ENCODE data around the gene KLHL29. TPM values are rescaled to one million over a fixed set of nuclear protein-coding genes. Genes with fewer than 3 reads are reported as not detected.

KLHL29 gene
- total RNA-seq, 4 donors from 2014 or later: 7.6 to 15.3 (median 8.4) TPM

DNA sequence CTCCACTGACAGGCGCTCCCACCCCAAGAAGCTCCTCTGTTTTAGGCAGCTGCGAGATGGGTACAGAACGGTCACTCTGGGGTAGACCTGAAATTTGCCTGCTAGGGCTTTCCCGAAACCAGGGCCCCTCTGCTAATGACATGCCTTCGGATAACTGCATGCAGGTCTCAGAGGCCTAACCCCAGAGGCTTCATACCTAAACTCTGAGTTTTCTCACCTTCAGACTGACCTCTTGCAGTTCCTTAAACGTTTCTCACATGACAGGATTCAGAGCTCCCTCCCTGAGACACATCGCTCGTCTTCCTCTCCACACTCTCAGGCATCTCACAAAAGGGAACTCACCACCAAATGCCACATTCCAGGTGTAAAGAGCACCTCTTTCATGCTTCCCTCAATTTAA, 11.3 kb upstream of the KLHL29 start:
- TF ChIP-seq, protein P1, sequence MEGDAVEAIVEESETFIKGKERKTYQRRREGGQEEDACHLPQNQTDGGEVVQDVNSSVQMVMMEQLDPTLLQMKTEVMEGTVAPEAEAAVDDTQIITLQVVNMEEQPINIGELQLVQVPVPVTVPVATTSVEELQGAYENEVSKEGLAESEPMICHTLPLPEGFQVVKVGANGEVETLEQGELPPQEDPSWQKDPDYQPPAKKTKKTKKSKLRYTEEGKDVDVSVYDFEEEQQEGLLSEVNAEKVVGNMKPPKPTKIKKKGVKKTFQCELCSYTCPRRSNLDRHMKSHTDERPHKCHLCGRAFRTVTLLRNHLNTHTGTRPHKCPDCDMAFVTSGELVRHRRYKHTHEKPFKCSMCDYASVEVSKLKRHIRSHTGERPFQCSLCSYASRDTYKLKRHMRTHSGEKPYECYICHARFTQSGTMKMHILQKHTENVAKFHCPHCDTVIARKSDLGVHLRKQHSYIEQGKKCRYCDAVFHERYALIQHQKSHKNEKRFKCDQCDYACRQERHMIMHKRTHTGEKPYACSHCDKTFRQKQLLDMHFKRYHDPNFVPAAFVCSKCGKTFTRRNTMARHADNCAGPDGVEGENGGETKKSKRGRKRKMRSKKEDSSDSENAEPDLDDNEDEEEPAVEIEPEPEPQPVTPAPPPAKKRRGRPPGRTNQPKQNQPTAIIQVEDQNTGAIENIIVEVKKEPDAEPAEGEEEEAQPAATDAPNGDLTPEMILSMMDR (IDR thresholded peaks at IDR 0.05; ENCODE audit: low read depth): no peak

DNA sequence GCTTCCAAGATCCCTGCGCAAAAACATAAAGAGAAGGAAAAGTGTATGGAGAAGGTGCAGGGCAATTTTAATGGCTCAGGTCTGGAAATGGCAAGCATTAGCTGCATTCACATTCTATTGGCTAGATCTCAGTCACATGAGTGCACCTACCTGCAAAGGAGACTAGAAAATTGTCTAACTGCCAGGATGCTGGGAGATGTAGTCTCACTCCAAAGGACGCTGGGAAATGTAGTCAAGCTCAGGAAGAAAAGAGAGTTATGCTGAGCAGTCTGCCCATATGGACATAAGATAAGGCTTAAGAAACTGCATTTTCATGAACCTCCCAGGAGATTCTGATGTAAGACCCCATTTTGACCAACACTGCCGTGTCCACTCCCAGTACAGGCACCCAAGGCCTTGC, 9.5 kb upstream of the KLHL29 start:
- TF ChIP-seq, protein P1 (IDR thresholded peaks at IDR 0.05; ENCODE audit: low read depth): no peak

DNA sequence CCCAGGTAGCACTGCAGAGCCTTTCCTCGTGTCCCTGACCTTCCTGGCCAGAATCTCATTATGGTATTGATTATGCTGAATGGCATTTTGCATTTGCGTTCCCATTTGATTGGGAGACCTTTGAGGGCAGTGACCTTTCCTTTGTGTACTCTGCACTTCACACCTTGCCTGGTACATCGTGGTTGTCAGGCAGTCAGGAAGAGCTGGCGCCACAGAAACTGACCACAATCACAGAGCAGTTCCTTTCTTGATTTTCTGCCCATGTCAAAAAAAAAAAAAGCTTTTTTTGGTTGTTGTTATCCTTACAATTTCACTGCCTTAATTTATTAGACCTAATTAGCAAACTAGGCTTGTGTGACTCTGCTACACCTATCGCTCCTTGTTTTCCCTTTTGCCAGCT, 8.9 kb upstream of the KLHL29 start:
- TF ChIP-seq, protein P1 (IDR thresholded peaks at IDR 0.05; ENCODE audit: low read depth): no peak

DNA sequence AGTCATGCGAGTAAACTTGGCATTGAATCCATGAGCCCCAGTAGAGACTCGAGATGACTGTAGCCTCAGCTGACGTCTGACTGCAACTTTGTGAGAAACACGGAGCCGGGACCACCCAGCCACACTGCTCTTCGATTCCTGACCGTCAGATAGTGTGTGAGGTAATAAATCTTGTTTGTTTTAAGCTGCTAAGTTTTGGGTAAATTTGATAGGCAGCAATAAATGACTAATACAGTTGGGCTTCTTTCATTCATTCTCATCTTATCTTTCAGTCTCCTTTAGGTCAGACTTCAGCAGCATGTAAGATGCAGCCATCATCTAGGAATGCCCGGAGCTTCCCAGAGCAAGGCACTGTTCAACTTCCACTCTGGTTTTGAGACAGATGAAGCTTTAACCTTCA, 8.0 kb upstream of the KLHL29 start:
- TF ChIP-seq, protein P1 (IDR thresholded peaks at IDR 0.05; ENCODE audit: low read depth): no peak

DNA sequence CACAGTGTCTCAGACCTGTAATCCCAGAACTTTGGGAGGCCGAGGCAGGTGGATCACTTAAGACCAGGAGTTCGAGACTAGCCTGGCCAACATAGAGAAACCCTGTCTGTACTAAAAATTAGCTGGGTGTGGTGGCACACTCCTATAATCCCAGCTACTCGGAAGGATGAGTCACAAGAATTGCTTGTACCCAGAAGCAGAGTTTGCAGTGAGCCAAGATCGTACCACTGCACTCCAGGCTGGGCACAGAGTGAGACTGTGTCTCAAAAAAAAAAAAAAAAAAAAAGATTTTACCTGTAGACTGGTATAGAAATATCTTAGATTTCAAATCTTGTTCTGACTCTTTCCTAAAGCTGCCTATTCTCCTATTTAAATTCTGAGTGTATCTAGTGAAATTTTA, 7.2 kb upstream of the KLHL29 start:
- TF ChIP-seq, protein P1 (IDR thresholded peaks at IDR 0.05; ENCODE audit: low read depth): no peak

DNA sequence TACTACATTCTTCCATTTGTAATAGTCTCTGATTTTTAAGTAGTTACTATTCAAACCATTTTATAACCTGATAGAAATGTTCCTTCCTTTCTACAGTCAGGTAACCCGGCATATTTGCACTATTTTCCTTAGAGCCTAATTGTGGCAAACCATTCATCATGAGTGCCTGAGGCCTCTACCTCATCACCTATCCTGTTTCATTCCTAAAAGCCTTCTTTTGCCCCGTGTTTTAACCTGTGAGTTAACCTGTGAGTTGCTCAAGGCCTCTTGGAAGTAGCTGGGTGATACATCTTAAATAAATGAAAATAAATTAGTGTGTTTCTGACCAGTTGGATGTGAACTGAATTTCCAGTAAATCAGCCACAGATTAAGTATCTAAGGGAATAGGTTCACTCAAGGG, 6.5 kb upstream of the KLHL29 start:
- TF ChIP-seq, protein P1 (IDR thresholded peaks at IDR 0.05; ENCODE audit: low read depth): no peak

DNA sequence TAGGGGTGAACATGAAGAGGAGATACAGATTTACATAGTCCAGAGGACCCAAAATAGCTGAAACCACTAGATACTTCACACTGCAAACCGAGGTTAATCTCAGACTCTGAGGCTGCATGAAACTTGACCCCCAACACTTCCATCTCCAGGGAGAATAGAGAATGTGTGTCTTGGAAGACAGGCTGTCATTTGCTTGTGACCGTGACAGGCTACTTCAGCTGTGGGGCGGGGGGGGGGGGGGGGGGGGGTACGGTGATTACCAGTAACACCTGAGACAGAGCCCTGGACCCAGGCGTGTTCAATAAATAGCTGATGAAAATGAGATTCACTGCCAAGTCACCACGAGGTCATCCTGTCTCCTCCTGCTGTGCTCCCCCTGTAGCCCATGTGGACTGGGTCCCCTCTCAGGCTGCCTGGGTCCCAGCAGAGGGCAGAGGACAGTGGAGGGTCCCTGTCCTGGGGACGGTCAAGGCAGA, 5.7 kb upstream of the KLHL29 start:
- TF ChIP-seq, protein P1 (IDR thresholded peaks at IDR 0.05; ENCODE audit: low read depth): no peak
